HG03135 (cell line): ENCODE measurements around the gene FOXA3.

ENCODE experiments used
- ATAC-seq: cut with Tn5 transposase; IDR thresholded peaks from one replicate; pipeline ENCODE4 v1.9.1; 2021; ENCODE audit warnings: mild to moderate bottlenecking, moderate library complexity; ENCODE audit not compliant: unreplicated experiment

FOXA3 gene

GRCh38 chr19:45872095-45872919, 8.2 kb downstream of the FOXA3 start:
- no peak for ATAC-seq

GRCh38 chr19:45873219-45873772, 9.2 kb downstream of the FOXA3 start:
- no peak for ATAC-seq

DNA sequence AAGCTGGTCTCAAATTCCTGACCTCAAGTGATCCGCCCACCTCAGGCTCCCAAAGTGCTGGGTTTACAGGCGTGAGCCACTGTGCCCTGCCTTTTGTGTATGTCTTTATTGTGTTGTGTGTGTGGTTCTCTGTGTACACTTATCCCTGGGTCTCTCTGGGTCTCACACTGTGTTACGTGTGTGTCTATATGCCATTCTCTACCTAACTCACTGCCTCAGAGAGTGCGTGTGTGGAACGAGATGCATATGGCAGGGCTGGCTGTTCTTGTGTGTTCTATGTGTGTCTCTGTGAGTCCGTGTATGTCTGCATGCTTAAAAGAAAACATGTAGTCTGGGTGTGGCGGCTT, 10.5 kb downstream of the FOXA3 start:
- ATAC-seq: no peak

DNA sequence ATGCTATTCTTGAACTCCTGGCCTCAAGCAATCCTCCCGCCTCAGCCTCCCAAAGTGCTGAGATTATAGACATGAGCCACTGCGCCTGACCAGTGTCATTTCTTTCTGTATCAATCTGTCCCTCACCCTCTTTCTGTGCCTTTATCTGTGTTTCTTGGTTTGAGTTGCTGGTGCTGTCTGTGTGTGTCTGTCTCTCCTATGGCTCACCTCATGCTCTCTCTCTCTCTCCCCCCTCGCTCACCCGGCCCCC, 12.0 kb downstream of the FOXA3 start:
- no peak for ATAC-seq

- ATAC-seq: no peak
These were observed 12.5 kb downstream of the FOXA3 start for GRCh38 chr19:45876411-45877197.

GRCh38 chr19:45878043-45878794, 14.1 kb downstream of the FOXA3 start:
- ATAC-seq: no peak

DNA sequence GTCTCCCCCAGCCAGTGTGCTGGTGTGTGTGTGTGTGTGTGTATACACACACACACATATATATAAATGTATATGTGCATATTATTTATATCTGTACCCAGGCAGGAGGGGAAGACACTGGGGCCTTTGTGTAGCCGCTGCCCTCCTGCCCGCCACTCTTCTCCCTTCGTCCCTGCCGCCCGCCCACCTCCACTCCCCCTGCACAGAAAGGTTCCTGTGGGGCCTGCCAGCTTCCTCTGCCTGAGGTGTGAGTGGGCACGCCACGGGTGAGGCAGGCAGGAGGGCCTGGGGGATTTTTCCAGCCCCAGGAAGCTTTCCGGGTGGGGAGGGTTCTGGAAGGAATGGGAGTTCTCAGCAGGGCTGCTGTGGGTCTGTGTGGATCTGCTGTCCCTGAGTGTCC, 14.9 kb downstream of the FOXA3 start:
- no peak for ATAC-seq

DNA sequence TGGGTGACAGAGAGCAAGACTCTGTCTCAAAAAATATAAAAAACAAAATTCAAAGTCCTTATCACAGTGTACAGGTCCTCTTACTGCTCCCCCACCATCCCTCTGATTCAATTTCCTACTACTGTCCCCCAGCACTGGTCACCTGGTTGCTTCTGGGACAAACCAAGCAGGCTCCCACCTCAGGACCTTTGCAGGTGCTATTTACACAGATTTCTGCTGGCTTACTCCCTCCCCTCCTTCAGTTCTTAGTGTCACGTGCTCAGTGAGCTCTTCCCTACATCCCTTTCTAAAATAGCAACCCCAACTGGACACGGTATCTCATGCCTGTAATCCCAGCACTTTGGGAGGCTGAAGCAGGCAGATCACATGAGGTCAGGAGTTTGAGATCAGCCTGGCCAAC, 15.8 kb downstream of the FOXA3 start:
- no peak for ATAC-seq

- no peak for ATAC-seq
These were observed 17.2 kb downstream of the FOXA3 start for GRCh38 chr19:45881082-45881908.

- ATAC-seq: no peak
These were observed 17.9 kb downstream of the FOXA3 start for GRCh38 chr19:45881909-45882528.

DNA sequence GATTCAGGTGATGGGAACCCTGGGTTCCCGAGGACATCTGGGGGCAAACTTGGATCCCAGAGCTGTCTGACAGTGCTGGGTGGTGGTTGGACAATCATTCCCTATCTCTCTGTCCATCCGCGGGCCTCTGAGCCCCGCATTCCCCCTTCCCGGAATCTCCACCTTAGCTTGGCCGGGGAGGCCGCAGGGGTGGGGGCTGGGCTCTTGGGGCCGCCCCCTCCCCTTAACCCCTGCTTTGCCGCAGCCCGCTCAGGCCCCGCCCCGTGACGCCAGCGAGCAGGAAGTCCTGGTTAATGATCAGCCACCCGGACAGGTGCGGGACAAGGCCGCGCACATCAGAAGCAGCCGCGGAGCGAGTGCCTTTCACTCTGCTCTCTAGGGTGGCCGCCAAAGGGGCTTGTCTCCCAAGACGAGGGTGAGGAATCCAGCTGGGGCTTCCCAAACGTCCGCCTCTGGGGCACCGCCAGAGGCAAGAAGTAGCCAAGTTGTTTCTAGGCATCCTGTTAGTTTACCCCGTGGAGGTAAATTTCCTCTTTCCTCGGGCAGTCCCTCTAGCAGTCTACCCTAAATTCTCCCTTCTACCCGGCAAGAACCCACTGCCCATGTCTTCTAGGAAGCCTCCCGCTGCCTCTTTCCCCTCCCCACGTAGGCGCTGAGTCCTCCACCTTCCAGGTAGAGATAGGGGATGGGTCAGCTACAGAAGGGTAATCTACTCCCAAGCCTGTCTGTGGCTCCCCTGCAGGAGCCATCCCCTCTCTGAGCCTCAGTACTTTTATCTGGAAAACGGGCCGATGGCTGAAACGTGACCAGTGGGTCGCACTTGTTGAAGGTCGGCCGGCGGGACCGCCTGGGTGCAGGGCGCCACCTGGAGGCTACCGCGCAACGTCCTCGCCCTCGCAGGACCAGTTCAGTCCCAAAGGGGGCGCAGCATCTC, 18.8 kb downstream of the FOXA3 start:
- ATAC-seq: no peak

DNA sequence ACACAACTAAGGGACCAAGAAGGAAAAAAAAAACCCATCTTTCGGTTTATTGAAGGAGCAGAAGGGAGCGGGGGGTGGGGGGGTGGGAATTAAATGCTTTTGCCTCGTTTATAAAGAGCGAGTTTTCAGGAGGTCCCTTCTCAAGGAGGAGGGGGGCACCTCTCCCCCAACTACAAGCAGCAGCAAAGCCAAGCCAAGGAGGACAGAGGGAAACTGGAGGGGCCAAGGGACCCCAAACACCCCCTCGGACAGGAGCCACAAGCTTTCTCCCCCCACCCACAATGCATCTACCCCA, 19.4 kb downstream of the FOXA3 start:
- ATAC-seq: no peak

DNA sequence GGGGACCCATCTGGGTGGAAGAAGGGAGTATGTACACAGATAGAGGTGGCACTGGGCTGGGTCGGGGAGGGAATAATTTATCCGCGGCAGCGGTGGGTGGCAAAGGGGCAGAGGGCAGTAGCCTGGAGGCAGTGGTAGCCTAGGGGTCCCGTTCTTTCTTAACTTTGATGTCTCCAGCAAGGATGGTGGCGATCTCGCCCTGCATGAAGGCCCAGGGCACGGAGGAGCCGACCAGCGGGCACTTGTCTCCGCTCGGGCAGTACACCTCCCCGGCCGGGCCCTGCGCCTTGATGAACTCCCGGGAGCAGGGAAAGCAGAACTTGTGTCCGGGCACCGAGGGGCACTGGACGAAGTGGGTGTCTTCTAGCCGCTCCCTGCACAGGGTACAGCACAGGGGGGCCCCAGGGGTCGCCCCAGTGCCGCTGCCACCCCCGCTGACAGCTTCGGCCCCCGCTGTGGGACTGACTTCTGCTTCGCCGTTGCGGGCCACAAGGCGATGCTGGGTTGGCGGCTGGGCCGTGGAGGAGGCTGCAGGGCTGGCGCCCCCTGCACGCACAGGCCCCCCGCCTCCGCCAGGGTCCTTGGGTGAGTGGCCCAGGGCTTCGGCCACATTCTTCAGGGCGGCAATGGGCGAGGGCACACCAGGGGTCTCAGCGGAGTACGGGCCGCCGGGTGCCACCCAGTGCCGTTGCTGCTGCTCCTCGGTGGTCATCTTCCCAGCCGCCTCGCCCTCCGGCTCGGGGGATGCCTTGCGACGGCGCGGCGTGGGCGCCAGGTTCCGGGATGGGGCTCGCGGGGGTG, 20.0 kb downstream of the FOXA3 start:
- ATAC-seq: no peak

- ATAC-seq: peak; percentile 6
These were observed 20.8 kb downstream of the FOXA3 start for GRCh38 chr19:45884682-45885555.

DNA sequence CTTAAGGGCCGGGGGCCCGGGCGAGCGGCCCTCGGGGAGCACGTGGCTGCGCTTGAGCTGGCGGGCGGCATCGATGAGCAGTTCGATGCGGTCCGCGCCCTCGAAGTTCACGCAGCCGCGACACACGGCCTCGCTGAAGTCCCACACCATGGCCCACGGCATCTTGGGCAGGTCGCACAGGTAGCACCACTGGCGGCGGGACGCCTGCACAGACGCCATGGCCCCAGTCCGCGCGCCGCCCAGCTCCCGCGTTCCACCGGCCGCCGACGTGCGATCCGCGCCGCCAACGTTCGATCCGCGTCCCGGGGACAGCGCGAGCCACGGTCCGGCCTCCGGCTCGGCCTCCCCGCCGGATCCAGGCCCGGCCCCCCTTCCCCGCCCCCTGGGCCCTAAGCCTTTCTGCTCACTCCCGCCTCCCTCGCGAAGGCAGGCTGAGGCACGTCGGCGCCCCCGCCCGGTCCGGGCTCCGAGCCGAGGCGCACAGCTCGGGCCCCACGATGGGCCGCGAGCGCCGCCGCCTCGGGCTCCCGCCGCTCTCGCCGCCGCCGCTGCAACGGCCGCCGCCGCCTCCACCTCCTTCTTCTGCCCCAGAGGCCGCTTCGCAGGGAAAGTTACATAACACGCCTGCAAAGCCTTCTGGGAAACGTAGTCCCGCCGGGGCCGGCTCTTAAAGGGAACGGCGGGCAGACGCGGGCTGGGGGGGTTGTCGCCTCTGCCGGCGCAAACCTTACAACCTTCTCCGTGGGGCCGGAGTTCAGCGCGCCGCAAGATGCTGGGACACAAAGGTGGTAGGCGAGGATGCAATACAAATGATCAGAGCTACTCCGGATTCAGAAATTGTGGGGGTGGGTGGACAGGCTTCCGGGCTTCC, 21.7 kb downstream of the FOXA3 start, which contains the start of gene IRF2BP1:
IRF2BP1 (minus strand) TSS at position 586 of the 871 bp plus-strand sequence; CDS start at position 219, 367 bp downstream.
- ATAC-seq: peak; percentile 49

GRCh38 chr19:45886427-45887199, 22.5 kb downstream of the FOXA3 start:
- ATAC-seq: peak; percentile 44
